MM.1S (cell line): ENCODE data around the gene ITGA6.

ENCODE experiments used
- DNase-seq: peaks from one replicate; pipeline ENCODE4 v3.0.0-alpha.2; 2015
- H2AFZ ChIP-seq: fragments of 300-600 bp; sonication (generic); 2 replicates; pipeline ENCODE4 v1.6.0; 2016; ENCODE audit warnings: antibody characterized with exemption, low read length
- H3F3A ChIP-seq: fragments of 300-600 bp; sonication (generic); 2 replicates; pipeline ENCODE4 v1.6.1; 2016; ENCODE audit warnings: mild to moderate bottlenecking, antibody characterized with exemption, low read length, moderate library complexity, mixed read lengths; ENCODE audit not compliant: insufficient read depth
- H3K27ac ChIP-seq: fragments of 300-600 bp; sonication (generic); 2 replicates; pipeline ENCODE4 v1.5.1; 2016; ENCODE audit warnings: mild to moderate bottlenecking, low read length
- H3K27me3 ChIP-seq: fragments of 300-600 bp; sonication (generic); replicated peaks from 2 replicates; pipeline ENCODE4 v1.6.0; 2016; ENCODE audit warnings: low read length; ENCODE audit not compliant: insufficient read depth
- H3K36me3 ChIP-seq: fragments of 300-600 bp; sonication (generic); replicated peaks from 2 replicates; pipeline ENCODE4 v1.6.1; 2016; ENCODE audit warnings: mild to moderate bottlenecking, low read length, mixed read lengths; ENCODE audit not compliant: insufficient read depth
- H3K4me1 ChIP-seq: fragments of 300-600 bp; sonication (generic); 2 replicates; pipeline ENCODE4 v1.6.1; 2016; ENCODE audit warnings: low read length, mixed read lengths
- H3K4me2 ChIP-seq: fragments of 300-600 bp; sonication (generic); 2 replicates; pipeline ENCODE4 v1.6.0; 2016; ENCODE audit warnings: low read depth, low read length
- H3K4me3 ChIP-seq: fragments of 300-600 bp; sonication (generic); 2 replicates; pipeline ENCODE4 v1.5.1; 2016; ENCODE audit warnings: low read length, mixed read lengths
- H3K79me2 ChIP-seq: fragments of 300-600 bp; sonication (generic); 2 replicates; pipeline ENCODE4 v1.6.1; 2016; ENCODE audit warnings: mixed run types, low read length, mixed read lengths
- H3K9ac ChIP-seq: fragments of 300-600 bp; sonication (generic); 2 replicates; pipeline ENCODE4 v1.6.1; 2016; ENCODE audit warnings: low read length, mixed read lengths
- H3K9me2 ChIP-seq: fragments of 300-600 bp; sonication (generic); replicated peaks from 2 replicates; pipeline ENCODE4 v1.6.1; 2016; ENCODE audit warnings: mild to moderate bottlenecking, low read length, mixed read lengths; ENCODE audit not compliant: insufficient read depth
- H3K9me3 ChIP-seq: fragments of 300-600 bp; sonication (generic); replicated peaks from 2 replicates; pipeline ENCODE4 v1.6.1; 2016; ENCODE audit warnings: mild to moderate bottlenecking, low read length, mixed read lengths; ENCODE audit not compliant: insufficient read depth
- H4K20me1 ChIP-seq: fragments of 300-600 bp; sonication (generic); 2 replicates; pipeline ENCODE4 v1.6.1; 2016; ENCODE audit warnings: mild to moderate bottlenecking, low read length, moderate library complexity, mixed read lengths; ENCODE audit not compliant: insufficient read depth
- CTCF ChIP-seq: fragments of 300-600 bp; sonication (generic); IDR thresholded peaks from 2 replicates; pipeline ENCODE4 v1.5.1; 2016; ENCODE audit warnings: antibody characterized with exemption, low read length, mixed read lengths
- EZH2 ChIP-seq: fragments of 300-600 bp; sonication (generic); optimal IDR thresholded peaks from 2 replicates; pipeline ENCODE3; 2017; ENCODE audit warnings: low read depth, mild to moderate bottlenecking, antibody characterized with exemption, low read length, mixed read lengths
- EZH2phosphoT487 ChIP-seq: fragments of 300-600 bp; sonication (generic); IDR thresholded peaks from 2 replicates; pipeline ENCODE4 v1.6.1; 2018; ENCODE audit warnings: antibody characterized with exemption, low read length

ITGA6 gene

GRCh38 chr2:172461591-172462372 is 34.4 kb downstream of the ITGA6 start:
- Histone ChIP-seq H3K27ac (no peak overlapping the region), H3K9ac (no peak overlapping the region), H3K79me2 (no peaks in the 10 kb centered on the region), H4K20me1 (no peaks in the 10 kb centered on the region), H3K27me3 (no peaks in the 10 kb centered on the region), H3K9me3 (no peaks in the 10 kb centered on the region), H3F3A (peaks cover 15% of the 10 kb centered on the region; the same call in 1 of the 2 replicates), H3K4me1 (peaks cover 31% of the 10 kb centered on the region), H3K4me2 (peak overlapping the region; percentile 59), H3K9me2 (no peaks in the 10 kb centered on the region), H3K36me3 (no peaks in the 10 kb centered on the region), H2AFZ (peak overlapping the region; percentile 31; the same call in 1 of the 2 replicates), H3K4me3 (peak overlapping the region; percentile 11; the same call in 1 of the 2 replicates)
- TF ChIP-seq EZH2 (no peak), CTCF (peak; percentile 95)
- DNase-seq: peak; percentile 71

- H3K9ac ChIP-seq: no peak overlapping the region
- no peak for TF ChIP-seq EZH2
- no peak for TF ChIP-seq EZH2phosphoT487
- no peak for TF ChIP-seq CTCF
- peaks cover 15% of the 10 kb centered on the region; the same call in 1 of the 2 replicates for H3F3A ChIP-seq
- peak overlapping the region; percentile 11; the same call in 1 of the 2 replicates for H3K4me3 ChIP-seq
- no peaks in the 10 kb centered on the region for H4K20me1 ChIP-seq
- H3K27me3 ChIP-seq: no peaks in the 10 kb centered on the region
- no peaks in the 10 kb centered on the region for H3K9me2 ChIP-seq
- H3K27ac ChIP-seq: peak overlapping the region; percentile 64
- no peaks in the 10 kb centered on the region for H3K79me2 ChIP-seq
- no peaks in the 10 kb centered on the region for H3K9me3 ChIP-seq
- peak overlapping the region; percentile 31; the same call in 1 of the 2 replicates for H2AFZ ChIP-seq
- DNase-seq: no peak
- H3K4me1 ChIP-seq: peaks cover 30% of the 10 kb centered on the region
- peak overlapping the region; percentile 59 for H3K4me2 ChIP-seq
- no peaks in the 10 kb centered on the region for H3K36me3 ChIP-seq
Observed at GRCh38 chr2:172462373-172462848, 35.0 kb downstream of the ITGA6 start.

- peak; percentile 84 for DNase-seq
- peaks cover 15% of the 10 kb centered on the region; the same call in 1 of the 2 replicates for H3F3A ChIP-seq
- TF ChIP-seq EZH2 (no peak), EZH2phosphoT487 (no peak), CTCF (no peak)
Observed at GRCh38 chr2:172462849-172463381, 35.5 kb downstream of the ITGA6 start.

More at GRCh38 chr2:172462849-172463381, 35.5 kb downstream of the ITGA6 start:
- Histone ChIP-seq H3K27ac (peak overlapping the region; percentile 64), H3K9me3 (no peaks in the 10 kb centered on the region), H3K4me3 (peak overlapping the region; percentile 11; the same call in 1 of the 2 replicates), H2AFZ (peak overlapping the region; percentile 31), H3K9ac (no peak overlapping the region), H3K36me3 (no peaks in the 10 kb centered on the region), H3K79me2 (no peaks in the 10 kb centered on the region), H3K4me2 (peak overlapping the region; percentile 59), H3K4me1 (peaks cover 30% of the 10 kb centered on the region), H4K20me1 (no peaks in the 10 kb centered on the region), H3K27me3 (no peaks in the 10 kb centered on the region), H3K9me2 (no peaks in the 10 kb centered on the region)
